GM23338 (cell line): ENCODE results near the gene SMARCC2. TPM values are rescaled to one million over a fixed set of nuclear protein-coding genes. Genes with fewer than 3 reads are reported as not detected.

Experiments
- ATAC-seq: fragments of 200-7000 bp; cut with Tn5 transposase; 3 replicates; pipeline ENCODE4 v1.9.1; 2020
- DNase-seq: peaks from one replicate; pipeline ENCODE4 v3.0.0-alpha.2; 2015; ENCODE audit warnings: low spot score
- H2AFZ ChIP-seq: fragments of 200-600 bp; sonication (generic); 2 replicates; pipeline ENCODE4 v1.8.0; 2016; ENCODE audit warnings: antibody characterized with exemption, mild to moderate bottlenecking, moderate library complexity
- H3F3A ChIP-seq: fragments of 200-600 bp; sonication (generic); replicated peaks from 2 replicates; pipeline ENCODE4 v1.8.0; 2017; ENCODE audit warnings: antibody characterized with exemption, mixed run types, low read depth
- H3K27ac ChIP-seq: fragments of 200-600 bp; sonication (generic); 2 replicates; pipeline ENCODE4 v1.6.1; 2016; ENCODE audit warnings: low read depth
- H3K27me3 ChIP-seq: fragments of 200-600 bp; sonication (generic); 2 replicates; pipeline ENCODE4 v1.8.0; 2016; ENCODE audit warnings: mild to moderate bottlenecking, mixed run types, moderate library complexity; ENCODE audit not compliant: insufficient read depth
- H3K36me3 ChIP-seq: fragments of 200-600 bp; sonication (generic); 2 replicates; pipeline ENCODE4 v1.8.0; 2016; ENCODE audit warnings: mild to moderate bottlenecking; ENCODE audit not compliant: insufficient read depth
- H3K4me1 ChIP-seq: fragments of 200-600 bp; sonication (generic); 2 replicates; pipeline ENCODE4 v1.8.0; 2016; ENCODE audit warnings: mild to moderate bottlenecking, moderate library complexity; ENCODE audit not compliant: insufficient read depth
- H3K4me2 ChIP-seq: fragments of 200-600 bp; sonication (generic); 2 replicates; pipeline ENCODE4 v1.7.1; 2017; ENCODE audit warnings: mixed run types
- H3K4me3 ChIP-seq: fragments of 200-600 bp; sonication (generic); 2 replicates; pipeline ENCODE4 v1.6.1; 2016; ENCODE audit warnings: mixed run types
- H3K79me2 ChIP-seq: fragments of 200-600 bp; sonication (generic); replicated peaks from 2 replicates; pipeline ENCODE4 v1.8.0; 2017; ENCODE audit warnings: mild to moderate bottlenecking; ENCODE audit not compliant: insufficient read depth
- H3K9me2 ChIP-seq: fragments of 200-600 bp; sonication (generic); 2 replicates; pipeline ENCODE4 v1.8.0; 2017; ENCODE audit not compliant: insufficient read depth
- H4K20me1 ChIP-seq: fragments of 200-600 bp; sonication (generic); replicated peaks from 2 replicates; pipeline ENCODE4 v1.8.0; 2017; ENCODE audit warnings: mild to moderate bottlenecking; ENCODE audit not compliant: insufficient read depth
- H3K27ac Mint-ChIP-seq: 2 replicates; pipeline ENCODE4 v1.8.0; 2020; ENCODE audit warnings: inconsistent platforms, mild to moderate bottlenecking, moderate library complexity, mixed read lengths
- H3K27me3 Mint-ChIP-seq: 3 replicates; pipeline ENCODE4 v1.8.0; 2022; ENCODE audit warnings: low read depth, mild to moderate bottlenecking, moderate library complexity, mixed read lengths, inconsistent platforms; ENCODE audit not compliant: insufficient read depth, poor library complexity
- H3K36me3 Mint-ChIP-seq: 3 replicates; pipeline ENCODE4 v1.8.0; 2021; ENCODE audit warnings: low read depth, mild to moderate bottlenecking, inconsistent platforms, moderate library complexity, mixed read lengths
- H3K4me1 Mint-ChIP-seq: 3 replicates; pipeline ENCODE4 v1.8.0; 2020; ENCODE audit warnings: mild to moderate bottlenecking, inconsistent platforms, mixed read lengths
- H3K4me3 Mint-ChIP-seq: 3 replicates; pipeline ENCODE4 v1.8.0; 2021; ENCODE audit warnings: moderate library complexity, mild to moderate bottlenecking, inconsistent platforms, mixed read lengths
- H3K9me3 Mint-ChIP-seq: 3 replicates; pipeline ENCODE4 v1.8.0; 2020; ENCODE audit warnings: moderate library complexity, mild to moderate bottlenecking, inconsistent platforms, mixed read lengths
- CREB1 ChIP-seq: fragments of 250-450 bp; sonication (Bioruptor Pico); IDR thresholded peaks from 2 replicates; pipeline ENCODE4 v1.5.0; 2020; ENCODE audit warnings: low read depth, mild to moderate bottlenecking, moderate library complexity
- EZH2phosphoT487 ChIP-seq: fragments of 200-600 bp; sonication (generic); IDR thresholded peaks from one replicate; pipeline ENCODE4 v1.8.1; 2018; ENCODE audit warnings: antibody characterized with exemption; ENCODE audit not compliant: unreplicated experiment
- JUNB ChIP-seq: IDR thresholded peaks from one replicate; pipeline ENCODE4 v1.6.1; 2016; ENCODE audit warnings: antibody characterized with exemption; ENCODE audit not compliant: unreplicated experiment
- NANOG ChIP-seq: IDR thresholded peaks from 2 replicates; pipeline ENCODE4 v1.6.1; 2016; ENCODE audit warnings: antibody characterized with exemption, borderline replicate concordance
- POLR2AphosphoS5 ChIP-seq: IDR thresholded peaks from 2 replicates; pipeline ENCODE4 v1.6.1; 2016; ENCODE audit warnings: antibody characterized with exemption, low read depth
- STAT1 ChIP-seq: IDR thresholded peaks from one replicate; pipeline ENCODE4 v1.6.1; 2016; ENCODE audit warnings: antibody characterized with exemption; ENCODE audit not compliant: unreplicated experiment
- polyA plus RNA-seq: library from polyadenylated mRNA; unstranded; fragments of >200 nt; fragmentation: Nextera tagmentation; extraction: Ambion mirVana; gene quantifications from 2 replicates; pipeline ENCODE4 v1.2.1, GENCODE V29; 2016
- total RNA-seq: library from RNA; depleted of rRNA; stranded (reverse); fragments of >200 nt; shearing (Covaris generic); gene quantifications from 2 replicates; pipeline ENCODE4 v1.2.3, GENCODE V29; 2014
- TF ChIP-seq, protein P1 (sequence below), 2 experiments: fragments of 200-600 bp in 1 of 2; sonication (generic) in 1 of 2; conservative IDR thresholded peaks; 2 replicates each; pipeline versions ENCODE4 v1.5.1 to v1.6.1; 2016 to 2017; ENCODE audit warnings: antibody characterized with exemption in 2 of 2, low read depth in 2 of 2, mild to moderate bottlenecking in 2 of 2, moderate library complexity in 1 of 2
- TF ChIP-seq, protein P2 (sequence below): IDR thresholded peaks from one replicate; pipeline ENCODE4 v1.6.1; 2018; ENCODE audit warnings: antibody characterized with exemption; ENCODE audit not compliant: unreplicated experiment
- TF ChIP-seq, protein P3 (sequence below): IDR thresholded peaks from 2 replicates; pipeline ENCODE4 v1.6.1; 2016; ENCODE audit warnings: antibody characterized with exemption

SMARCC2 gene
- total and polyA plus RNA-seq, 2 experiments from 2014 or later: 40.4 to 68.3 TPM

DNA sequence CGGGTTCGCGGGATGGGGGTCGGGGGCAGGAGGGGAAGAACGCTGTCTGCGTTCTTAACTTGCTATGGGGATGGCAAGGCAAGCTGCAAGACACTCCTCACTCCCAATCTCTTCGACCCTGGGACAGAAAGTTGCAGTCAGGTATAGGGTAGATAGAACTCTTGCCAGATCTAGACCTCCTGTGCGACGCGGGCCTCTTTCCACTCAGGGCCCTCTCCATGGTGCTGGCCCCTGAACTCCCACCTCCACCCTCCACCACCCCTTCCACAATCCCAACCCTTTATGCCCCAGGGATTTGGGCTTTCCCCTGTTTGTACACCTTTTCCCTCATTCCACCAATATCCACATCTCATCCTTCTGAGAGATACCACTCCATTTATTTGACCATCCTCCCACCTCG, 35.7 kb upstream of the SMARCC2 start:
- H2AFZ ChIP-seq: peak overlapping the region; percentile 86; the same call in 1 of the 2 replicates
- Mint-ChIP-seq H3K9me3 (no peaks in the 10 kb centered on the region), H3K36me3 (peaks cover 12% of the 10 kb centered on the region; the same call in 2 of the 3 replicates), H3K4me3 (peak overlapping the region; percentile 93), H3K27me3 (peaks cover 5% of the 10 kb centered on the region), H3K4me1 (peaks cover 35% of the 10 kb centered on the region), H3K27ac (no peak overlapping the region)
- peak overlapping the region; percentile 68 for H3K4me3 ChIP-seq
- no peaks in the 10 kb centered on the region for H3K27me3 ChIP-seq
- H4K20me1 ChIP-seq: no peaks in the 10 kb centered on the region
- H3F3A ChIP-seq: peaks cover 20% of the 10 kb centered on the region; the same call in 1 of the 2 replicates
- DNase-seq: no peak
- H3K27ac ChIP-seq: no peak overlapping the region
- TF ChIP-seq EZH2phosphoT487 (no peak), NANOG (no peak), CREB1 (no peak)
- TF ChIP-seq, protein P1, sequence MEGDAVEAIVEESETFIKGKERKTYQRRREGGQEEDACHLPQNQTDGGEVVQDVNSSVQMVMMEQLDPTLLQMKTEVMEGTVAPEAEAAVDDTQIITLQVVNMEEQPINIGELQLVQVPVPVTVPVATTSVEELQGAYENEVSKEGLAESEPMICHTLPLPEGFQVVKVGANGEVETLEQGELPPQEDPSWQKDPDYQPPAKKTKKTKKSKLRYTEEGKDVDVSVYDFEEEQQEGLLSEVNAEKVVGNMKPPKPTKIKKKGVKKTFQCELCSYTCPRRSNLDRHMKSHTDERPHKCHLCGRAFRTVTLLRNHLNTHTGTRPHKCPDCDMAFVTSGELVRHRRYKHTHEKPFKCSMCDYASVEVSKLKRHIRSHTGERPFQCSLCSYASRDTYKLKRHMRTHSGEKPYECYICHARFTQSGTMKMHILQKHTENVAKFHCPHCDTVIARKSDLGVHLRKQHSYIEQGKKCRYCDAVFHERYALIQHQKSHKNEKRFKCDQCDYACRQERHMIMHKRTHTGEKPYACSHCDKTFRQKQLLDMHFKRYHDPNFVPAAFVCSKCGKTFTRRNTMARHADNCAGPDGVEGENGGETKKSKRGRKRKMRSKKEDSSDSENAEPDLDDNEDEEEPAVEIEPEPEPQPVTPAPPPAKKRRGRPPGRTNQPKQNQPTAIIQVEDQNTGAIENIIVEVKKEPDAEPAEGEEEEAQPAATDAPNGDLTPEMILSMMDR (conservative IDR thresholded peaks at IDR 0.05; ENCODE audit: low read depth in 2 of 2): no peak
- TF ChIP-seq, protein P2, sequence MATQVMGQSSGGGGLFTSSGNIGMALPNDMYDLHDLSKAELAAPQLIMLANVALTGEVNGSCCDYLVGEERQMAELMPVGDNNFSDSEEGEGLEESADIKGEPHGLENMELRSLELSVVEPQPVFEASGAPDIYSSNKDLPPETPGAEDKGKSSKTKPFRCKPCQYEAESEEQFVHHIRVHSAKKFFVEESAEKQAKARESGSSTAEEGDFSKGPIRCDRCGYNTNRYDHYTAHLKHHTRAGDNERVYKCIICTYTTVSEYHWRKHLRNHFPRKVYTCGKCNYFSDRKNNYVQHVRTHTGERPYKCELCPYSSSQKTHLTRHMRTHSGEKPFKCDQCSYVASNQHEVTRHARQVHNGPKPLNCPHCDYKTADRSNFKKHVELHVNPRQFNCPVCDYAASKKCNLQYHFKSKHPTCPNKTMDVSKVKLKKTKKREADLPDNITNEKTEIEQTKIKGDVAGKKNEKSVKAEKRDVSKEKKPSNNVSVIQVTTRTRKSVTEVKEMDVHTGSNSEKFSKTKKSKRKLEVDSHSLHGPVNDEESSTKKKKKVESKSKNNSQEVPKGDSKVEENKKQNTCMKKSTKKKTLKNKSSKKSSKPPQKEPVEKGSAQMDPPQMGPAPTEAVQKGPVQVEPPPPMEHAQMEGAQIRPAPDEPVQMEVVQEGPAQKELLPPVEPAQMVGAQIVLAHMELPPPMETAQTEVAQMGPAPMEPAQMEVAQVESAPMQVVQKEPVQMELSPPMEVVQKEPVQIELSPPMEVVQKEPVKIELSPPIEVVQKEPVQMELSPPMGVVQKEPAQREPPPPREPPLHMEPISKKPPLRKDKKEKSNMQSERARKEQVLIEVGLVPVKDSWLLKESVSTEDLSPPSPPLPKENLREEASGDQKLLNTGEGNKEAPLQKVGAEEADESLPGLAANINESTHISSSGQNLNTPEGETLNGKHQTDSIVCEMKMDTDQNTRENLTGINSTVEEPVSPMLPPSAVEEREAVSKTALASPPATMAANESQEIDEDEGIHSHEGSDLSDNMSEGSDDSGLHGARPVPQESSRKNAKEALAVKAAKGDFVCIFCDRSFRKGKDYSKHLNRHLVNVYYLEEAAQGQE: peak; percentile 71
- peaks cover 30% of the 10 kb centered on the region for H3K4me1 ChIP-seq
- peaks cover 13% of the 10 kb centered on the region for H3K79me2 ChIP-seq
- no peaks in the 10 kb centered on the region for H3K36me3 ChIP-seq
- ATAC-seq: no peak
- H3K9me2 ChIP-seq: no peaks in the 10 kb centered on the region
- H3K4me2 ChIP-seq: peak overlapping the region; percentile 93

DNA sequence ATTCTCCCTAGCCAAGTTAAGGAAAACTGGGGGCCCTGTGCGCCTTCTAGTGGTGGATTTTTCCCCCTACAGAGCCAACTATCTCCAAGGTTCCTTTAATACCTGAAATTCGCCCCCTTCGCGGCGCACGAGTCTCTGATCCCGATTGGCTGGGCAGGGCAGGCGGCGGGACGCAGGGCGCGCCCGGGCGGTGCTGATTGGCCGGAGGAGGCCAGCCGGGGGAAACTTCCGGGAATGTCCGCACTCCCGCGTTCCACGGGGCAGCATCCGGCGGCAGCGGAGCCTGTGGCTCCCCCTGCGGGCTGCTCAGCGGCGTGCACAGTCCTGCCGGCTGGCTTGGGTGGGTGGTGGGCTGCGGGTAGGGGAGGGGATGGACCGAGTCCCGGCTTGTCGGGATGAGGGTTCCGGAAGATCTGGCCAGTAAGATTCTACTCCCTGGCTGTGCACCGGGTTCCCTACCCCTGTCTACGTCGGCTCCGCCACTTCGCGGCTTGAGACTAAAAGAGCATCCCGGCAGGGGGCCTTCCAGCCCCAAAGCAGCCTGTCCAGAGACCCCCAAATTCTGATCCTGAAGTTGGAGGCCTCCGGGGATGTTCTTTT, 34.9 kb upstream of the SMARCC2 start, which contains the start of gene NABP2:
NABP2 (plus strand) TSS at position 241 of the 600 bp plus-strand sequence. CDS start 515 bp downstream, outside the sequence.
- Histone ChIP-seq H3K4me1 (peaks cover 30% of the 10 kb centered on the region), H3K27ac (peak within 1 kb of the TSS; percentile 92), H3K4me2 (peak within 1 kb of the TSS; percentile 93), H4K20me1 (no peaks in the 10 kb centered on the region), H2AFZ (peak within 1 kb of the TSS; percentile 86), H3F3A (peaks cover 20% of the 10 kb centered on the region; the same call in 1 of the 2 replicates), H3K9me2 (no peaks in the 10 kb centered on the region), H3K36me3 (no peaks in the 10 kb centered on the region), H3K4me3 (peak within 1 kb of the TSS; percentile 74), H3K79me2 (peaks cover 20% of the 10 kb centered on the region), H3K27me3 (no peaks in the 10 kb centered on the region)
- Mint-ChIP-seq H3K27me3 (peaks cover 5% of the 10 kb centered on the region), H3K4me3 (peak within 1 kb of the TSS; percentile 93), H3K9me3 (no peaks in the 10 kb centered on the region), H3K4me1 (peaks cover 34% of the 10 kb centered on the region), H3K27ac (peak within 1 kb of the TSS; percentile 96), H3K36me3 (peaks cover 15% of the 10 kb centered on the region)
- DNase-seq (peak; percentile 100), ATAC-seq (peak; percentile 75)
- TF ChIP-seq JUNB (no peak), EZH2phosphoT487 (no peak), CREB1 (peak; percentile 65), STAT1 (no peak), POLR2AphosphoS5 (peak; percentile 50; the same call in 1 of the 2 replicates)
- TF ChIP-seq, protein P1 (conservative IDR thresholded peaks at IDR 0.05; ENCODE audit: low read depth in 2 of 2): peak; percentile 72 to 76
- TF ChIP-seq, protein P3, sequence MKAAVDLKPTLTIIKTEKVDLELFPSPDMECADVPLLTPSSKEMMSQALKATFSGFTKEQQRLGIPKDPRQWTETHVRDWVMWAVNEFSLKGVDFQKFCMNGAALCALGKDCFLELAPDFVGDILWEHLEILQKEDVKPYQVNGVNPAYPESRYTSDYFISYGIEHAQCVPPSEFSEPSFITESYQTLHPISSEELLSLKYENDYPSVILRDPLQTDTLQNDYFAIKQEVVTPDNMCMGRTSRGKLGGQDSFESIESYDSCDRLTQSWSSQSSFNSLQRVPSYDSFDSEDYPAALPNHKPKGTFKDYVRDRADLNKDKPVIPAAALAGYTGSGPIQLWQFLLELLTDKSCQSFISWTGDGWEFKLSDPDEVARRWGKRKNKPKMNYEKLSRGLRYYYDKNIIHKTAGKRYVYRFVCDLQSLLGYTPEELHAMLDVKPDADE: 0 out of 2 replicates have a peak, but pooled peaks have one; percentile 45
